Esophagus (tissue), 2 donors: Measurements from ENCODE around the gene STAG2. TPM values are rescaled to one million over a fixed set of nuclear protein-coding genes. Genes with fewer than 3 reads are reported as not detected.
"Not testable (repeated sequence)": the region's sequence is repeated elsewhere in the genome, so short reads cannot be mapped to it uniquely, and the experiment has no call there.

Experiments
- H3K27ac ChIP-seq, 2 donors: one replicate each; pipeline ENCODE4 v1.5.1; 2013; ENCODE audit warnings: low read depth in 2 of 2, mild to moderate bottlenecking in 2 of 2, inconsistent platforms in 1 of 2, low read length in 1 of 2, moderate library complexity in 1 of 2
- H3K27me3 ChIP-seq, 2 donors: one replicate each; pipeline ENCODE4 v1.6.1; 2013; ENCODE audit warnings: low read length in 2 of 2, control low read depth in 1 of 2, mild to moderate bottlenecking in 1 of 2; ENCODE audit not compliant: insufficient read depth in 2 of 2, control insufficient read depth in 1 of 2
- H3K36me3 ChIP-seq, 2 donors: one replicate each; pipeline ENCODE4 v1.6.1; 2013; ENCODE audit warnings: low read length in 1 of 2; ENCODE audit not compliant: control insufficient read depth in 2 of 2, insufficient read depth in 2 of 2
- H3K4me1 ChIP-seq, 2 donors: one replicate each; pipeline ENCODE4 v1.6.1; 2013; ENCODE audit warnings: low read length in 1 of 2; ENCODE audit not compliant: control insufficient read depth in 2 of 2, insufficient read depth in 2 of 2
- H3K4me3 ChIP-seq, 2 donors: one replicate each; pipeline ENCODE4 v1.5.1; 2013; ENCODE audit warnings: low read length in 2 of 2, mild to moderate bottlenecking in 2 of 2, low read depth in 1 of 2, moderate library complexity in 1 of 2
- H3K9me3 ChIP-seq, 2 donors: one replicate each; pipeline ENCODE4 v1.6.1; 2013; ENCODE audit warnings: mild to moderate bottlenecking in 2 of 2, low read depth in 1 of 2, low read length in 1 of 2, moderate library complexity in 1 of 2; ENCODE audit not compliant: control insufficient read depth in 2 of 2, insufficient read depth in 1 of 2
- WGBS, 2 donors: extraction: QIAGEN DNeasy Blood & Tissue Kit; methylation state at CpG; one replicate each; pipeline ENCODE4 v1.1.7; 2013; 5-methylcytosine and 5-hydroxymethylcytosine counted together
- polyA plus RNA-seq, 2 donors: library from polyadenylated mRNA; stranded (reverse); fragments of 200-250 nt; gene quantifications; one replicate each; pipeline ENCODE4 v1.2.3, GENCODE V29; 2013
- donor health status: healthy with polysubstance abuse.
- donor health status: Bipolar disorder and iron deficiency.

Gene STAG2
- 10 to 100 TPM; 13.5 to 14.8 TPM for polyA plus RNA-seq

DNA sequence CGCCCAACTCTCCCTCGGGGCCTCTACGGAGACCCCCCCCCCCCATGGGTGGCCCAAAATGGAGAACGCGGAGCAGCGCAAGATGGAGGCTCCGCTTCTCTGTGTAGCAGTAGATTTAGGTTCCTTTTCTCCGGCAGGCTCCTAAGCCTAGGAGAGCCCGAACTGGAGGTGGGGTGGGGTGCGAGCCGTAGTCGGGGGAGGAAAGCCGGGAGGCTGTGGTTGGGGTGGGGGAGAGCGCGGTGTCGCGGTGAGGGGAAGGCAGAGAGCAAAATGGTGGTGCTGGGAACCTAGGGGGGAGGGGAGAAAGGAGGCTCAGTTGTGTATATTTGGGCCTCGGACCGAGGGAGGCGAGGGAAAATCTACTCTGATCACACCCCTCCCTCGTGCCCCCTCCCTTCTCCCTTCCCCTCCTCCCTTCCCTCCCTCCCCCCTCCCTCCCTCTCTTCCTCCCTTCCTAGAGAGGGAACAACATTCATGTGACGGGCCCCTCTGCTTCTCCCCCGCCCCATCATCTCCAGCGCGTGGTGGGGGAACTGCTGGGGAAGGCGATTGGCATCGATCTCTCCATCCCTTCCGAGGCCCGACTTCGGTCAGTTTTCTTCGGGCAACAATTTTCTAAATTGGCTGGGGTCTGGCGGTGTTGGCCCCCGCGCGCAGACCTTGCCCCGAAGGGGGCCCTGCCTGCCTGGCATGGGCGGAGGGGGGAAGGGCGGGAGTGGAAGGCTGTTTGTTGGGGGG, at the start of gene STAG2:
TSS of gene STAG2 (plus strand) at position 439 of the 738 bp plus-strand sequence. CDS start 60,922 bp downstream, outside the sequence.
- Histone ChIP-seq H3K9me3 (no peaks in the 10 kb centered on the region), H3K36me3 (no peaks in the 10 kb centered on the region), H3K27me3 (no peaks in the 10 kb centered on the region), H3K4me3 (peak within 1 kb of the TSS; percentile 70), H3K4me1 (no peaks in the 10 kb centered on the region), H3K27ac (peak within 1 kb of the TSS; percentile 96 to 98)
- WGBS, 2 donors, result 1 to 42% methylated on average over 27 to 36 of the region's 38 CpGs

- H3K27ac ChIP-seq, result no peak overlapping the region
- H3K4me3 ChIP-seq, result no peak overlapping the region
- no peaks in the 10 kb centered on the region for H3K36me3 ChIP-seq
- H3K27me3 ChIP-seq, result no peaks in the 10 kb centered on the region
- no peaks in the 10 kb centered on the region for H3K4me1 ChIP-seq
- no peaks in the 10 kb centered on the region for H3K9me3 ChIP-seq
These were observed 44.4 kb upstream of the STAG2 start for GRCh38 chrX:123917069-123917468.

DNA sequence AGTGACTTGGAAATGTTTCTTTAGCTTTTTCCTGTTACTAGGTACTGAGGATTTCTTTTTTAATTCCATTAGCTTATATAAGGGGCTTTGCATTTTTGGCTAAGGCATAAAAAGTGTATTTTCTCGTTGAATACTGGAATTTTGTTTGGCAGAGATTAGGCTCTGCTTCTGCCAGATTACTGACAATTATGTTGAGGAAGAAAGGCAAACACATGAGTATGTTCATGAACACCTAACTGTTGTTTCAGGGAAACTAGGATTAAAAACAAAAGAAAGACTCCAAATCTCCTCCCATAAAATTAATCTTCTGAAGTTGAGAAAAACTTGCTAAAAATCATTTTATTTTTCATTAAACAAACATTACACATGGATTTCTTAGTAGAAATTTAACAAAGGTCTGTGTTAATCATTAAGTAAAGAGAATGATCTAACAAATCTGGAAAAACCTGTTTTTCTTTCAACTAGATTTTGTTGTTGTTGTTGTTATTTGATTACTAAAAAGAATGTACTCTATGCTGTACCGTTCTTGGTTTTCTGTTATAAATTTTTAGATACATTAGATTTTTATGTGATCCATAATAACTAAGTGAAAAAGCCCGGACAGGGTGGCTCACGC, 43.3 kb upstream of the STAG2 start:
- Histone ChIP-seq H3K27ac (no peak overlapping the region), H3K27me3 (no peaks in the 10 kb centered on the region), H3K4me1 (no peaks in the 10 kb centered on the region), H3K4me3 (no peak overlapping the region), H3K36me3 (no peaks in the 10 kb centered on the region), H3K9me3 (no peaks in the 10 kb centered on the region)
- WGBS, 2 donors, result 53 to 62% methylated on average over 4 of the region's 4 CpGs

- Histone ChIP-seq H3K27ac (no peak overlapping the region), H3K4me3 (no peak overlapping the region), H3K4me1 (no peaks in the 10 kb centered on the region), H3K9me3 (no peaks in the 10 kb centered on the region), H3K27me3 (no peaks in the 10 kb centered on the region), H3K36me3 (no peaks in the 10 kb centered on the region)
- 7 to 36% methylated on average over 1 of the region's 1 CpG for WGBS, 2 donors
These were observed 41.3 kb upstream of the STAG2 start for GRCh38 chrX:123920105-123920785.

DNA sequence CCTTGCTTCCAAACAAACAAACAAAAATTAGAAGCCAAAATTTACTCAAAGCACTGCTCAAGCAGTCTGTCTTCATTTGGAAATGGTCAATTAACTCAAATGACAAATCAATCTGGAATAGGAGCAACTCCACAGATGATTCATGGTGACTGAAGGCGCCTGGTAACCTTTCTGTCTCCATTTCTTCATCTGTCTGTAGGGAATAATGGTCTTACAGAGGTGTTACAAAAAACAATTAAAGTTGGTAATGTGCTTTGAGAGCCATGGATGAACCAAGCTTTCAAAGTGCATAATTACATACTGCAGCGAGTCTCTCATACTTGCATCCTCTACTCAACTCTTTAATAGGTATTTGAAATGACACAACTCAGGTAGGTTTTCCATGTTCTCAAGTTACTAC, 38.3 kb upstream of the STAG2 start:
- Histone ChIP-seq H3K36me3 (no peaks in the 10 kb centered on the region), H3K4me1 (no peaks in the 10 kb centered on the region), H3K27me3 (no peaks in the 10 kb centered on the region), H3K4me3 (no peak overlapping the region), H3K9me3 (no peaks in the 10 kb centered on the region), H3K27ac (no peak overlapping the region)
- WGBS, 2 donors, result 75 to 89% methylated on average over 2 of the region's 2 CpGs

DNA sequence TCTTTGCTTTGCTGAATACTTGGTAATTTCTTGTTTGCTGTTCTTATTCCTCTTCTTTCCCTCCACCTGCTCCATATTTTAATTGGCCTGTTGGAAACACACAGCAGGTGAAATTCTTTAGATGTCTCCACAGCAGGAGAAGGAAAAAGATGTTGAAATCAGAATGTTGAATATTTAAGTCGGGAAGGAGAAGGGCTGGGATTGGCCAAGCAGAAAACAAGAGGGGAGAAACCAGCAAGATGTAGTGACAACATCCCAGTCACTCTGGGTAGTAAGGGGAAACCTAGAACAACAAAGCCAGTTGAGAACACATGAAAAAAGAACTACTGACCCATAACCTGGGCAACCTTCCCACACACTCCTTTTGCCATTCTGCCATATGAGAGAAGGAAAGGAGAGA, 37.3 kb upstream of the STAG2 start:
- 42 to 59% methylated on average over 1 of the region's 1 CpG for WGBS, 2 donors
- Histone ChIP-seq H3K4me1 (no peaks in the 10 kb centered on the region), H3K9me3 (no peaks in the 10 kb centered on the region), H3K4me3 (no peak overlapping the region), H3K27me3 (no peaks in the 10 kb centered on the region), H3K27ac (no peak overlapping the region), H3K36me3 (no peaks in the 10 kb centered on the region)

- Histone ChIP-seq H3K27me3 (no peaks in the 10 kb centered on the region), H3K9me3 (no peaks in the 10 kb centered on the region), H3K36me3 (no peaks in the 10 kb centered on the region), H3K27ac (no peak overlapping the region), H3K4me1 (no peaks in the 10 kb centered on the region), H3K4me3 (no peak overlapping the region)
- 67 to 89% methylated on average over 2 of the region's 2 CpGs for WGBS, 2 donors
These were observed 33.7 kb upstream of the STAG2 start for GRCh38 chrX:123927845-123928244.

GRCh38 chrX:123932055-123932454, 29.5 kb upstream of the STAG2 start:
- H3K4me3 ChIP-seq, H3K9me3 ChIP-seq, H3K36me3 ChIP-seq, H3K27me3 ChIP-seq, H3K4me1 ChIP-seq, H3K27ac ChIP-seq: not testable (repeated sequence)
- 57 to 72% methylated on average over 2 of the region's 2 CpGs for WGBS, 2 donors

DNA sequence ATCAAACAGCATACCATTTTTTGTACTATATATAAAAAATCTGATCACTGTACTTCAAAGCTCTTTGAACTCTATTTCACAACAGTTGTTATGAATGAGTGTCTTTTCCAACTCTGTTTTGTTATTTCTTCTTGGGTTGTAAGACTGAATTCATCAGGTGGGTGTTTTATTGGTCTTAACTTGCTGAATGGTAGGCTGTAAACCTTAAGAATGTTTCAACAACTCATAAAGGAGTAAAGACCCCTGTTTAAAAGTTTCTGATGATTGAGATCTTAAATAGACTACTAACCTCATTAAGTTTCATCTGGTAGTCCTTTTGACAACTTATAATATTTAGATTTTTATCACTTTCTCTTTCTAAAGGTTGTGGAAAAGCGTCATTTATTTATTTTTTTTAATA, 18.4 kb upstream of the STAG2 start:
- Histone ChIP-seq H3K4me3 (no peak overlapping the region), H3K4me1 (no peaks in the 10 kb centered on the region), H3K36me3 (no peaks in the 10 kb centered on the region), H3K27me3 (no peaks in the 10 kb centered on the region), H3K27ac (no peak overlapping the region), H3K9me3 (no peaks in the 10 kb centered on the region)
- 62 to 83% methylated on average over 1 of the region's 1 CpG for WGBS, 2 donors
